Parathyroid adenoma (tissue), 2 donors: ENCODE data around the gene PAM.

Source experiments
- H2AFZ ChIP-seq: fragments of 300-600 bp; sonication (generic); one replicate; pipeline ENCODE4 v1.7.0; 2017; ENCODE audit warnings: antibody characterized with exemption, mild to moderate bottlenecking
- H3K27ac ChIP-seq: fragments of 300-600 bp; sonication (generic); one replicate; pipeline ENCODE4 v1.7.0; 2017
- H3K27me3 ChIP-seq: fragments of 300-600 bp; sonication (generic); one replicate; pipeline ENCODE4 v1.7.0; 2017; ENCODE audit warnings: low read length; ENCODE audit not compliant: control insufficient read depth, insufficient read depth
- H3K36me3 ChIP-seq: fragments of 300-600 bp; sonication (generic); one replicate; pipeline ENCODE4 v1.7.0; 2017; ENCODE audit warnings: low read length; ENCODE audit not compliant: control insufficient read depth, insufficient read depth
- H3K4me1 ChIP-seq: fragments of 300-600 bp; sonication (generic); one replicate; pipeline ENCODE4 v1.7.0; 2017; ENCODE audit warnings: control low read depth
- H3K4me2 ChIP-seq: fragments of 300-600 bp; sonication (generic); one replicate; pipeline ENCODE4 v1.7.0; 2017; ENCODE audit warnings: low read length
- H3K4me3 ChIP-seq: fragments of 300-600 bp; sonication (generic); one replicate; pipeline ENCODE4 v1.7.0; 2017; ENCODE audit warnings: low read depth, low read length
- H3K79me2 ChIP-seq: fragments of 300-600 bp; sonication (generic); one replicate; pipeline ENCODE4 v1.7.0; 2017; ENCODE audit warnings: control low read depth
- H3K9ac ChIP-seq: fragments of 300-600 bp; sonication (generic); one replicate; pipeline ENCODE4 v1.7.0; 2017; ENCODE audit warnings: mild to moderate bottlenecking
- H3K9me3 ChIP-seq: fragments of 300-600 bp; sonication (generic); one replicate; pipeline ENCODE4 v1.7.0; 2017; ENCODE audit warnings: low read length; ENCODE audit not compliant: control insufficient read depth
- CTCF ChIP-seq: fragments of 300-600 bp; sonication (generic); IDR thresholded peaks from one replicate; pipeline ENCODE4 v1.7.0; 2017; ENCODE audit warnings: antibody characterized with exemption, mild to moderate bottlenecking
- donor health status: primary hyperparathyroidism.

The PAM gene

GRCh38 chr5:102758576-102758975 is 3.5 kb downstream of the PAM start:
- H3K79me2 ChIP-seq: peaks cover 7% of the 10 kb centered on the region
- H3K4me3 ChIP-seq: no peak overlapping the region
- H3K4me2 ChIP-seq: no peak overlapping the region
- H3K27me3 ChIP-seq: no peaks in the 10 kb centered on the region
- H3K36me3 ChIP-seq: no peaks in the 10 kb centered on the region
- no peak overlapping the region for H3K27ac ChIP-seq
- no peaks in the 10 kb centered on the region for H3K9me3 ChIP-seq
- peaks cover 19% of the 10 kb centered on the region for H3K4me1 ChIP-seq
- TF ChIP-seq CTCF: no peak
- H3K9ac ChIP-seq: no peak overlapping the region
- no peak overlapping the region for H2AFZ ChIP-seq

GRCh38 chr5:102759289-102759688 is 4.2 kb downstream of the PAM start:
- Histone ChIP-seq H3K4me3 (no peak overlapping the region), H3K9ac (no peak overlapping the region), H3K36me3 (no peaks in the 10 kb centered on the region), H3K27me3 (no peaks in the 10 kb centered on the region), H3K27ac (no peak overlapping the region), H3K79me2 (peaks cover 7% of the 10 kb centered on the region), H3K4me2 (no peak overlapping the region), H3K9me3 (no peaks in the 10 kb centered on the region), H2AFZ (no peak overlapping the region), H3K4me1 (peaks cover 19% of the 10 kb centered on the region)
- TF ChIP-seq CTCF: no peak

GRCh38 chr5:102759700-102760099 is 4.6 kb downstream of the PAM start:
- Histone ChIP-seq H3K79me2 (peaks cover 7% of the 10 kb centered on the region), H3K4me3 (no peak overlapping the region), H3K27ac (no peak overlapping the region), H3K9me3 (no peaks in the 10 kb centered on the region), H3K4me1 (peaks cover 19% of the 10 kb centered on the region), H3K4me2 (no peak overlapping the region), H3K9ac (no peak overlapping the region), H2AFZ (no peak overlapping the region), H3K27me3 (no peaks in the 10 kb centered on the region), H3K36me3 (no peaks in the 10 kb centered on the region)
- no peak for TF ChIP-seq CTCF

GRCh38 chr5:102760815-102761214 is 5.7 kb downstream of the PAM start:
- H3K27ac ChIP-seq: peak overlapping the region; percentile 22
- H3K27me3 ChIP-seq: no peaks in the 10 kb centered on the region
- H3K4me1 ChIP-seq: peaks cover 19% of the 10 kb centered on the region
- no peak for TF ChIP-seq CTCF
- H2AFZ ChIP-seq: no peak overlapping the region
- H3K79me2 ChIP-seq: peaks cover 8% of the 10 kb centered on the region
- H3K36me3 ChIP-seq: no peaks in the 10 kb centered on the region
- peak overlapping the region; percentile 7 for H3K4me3 ChIP-seq
- no peak overlapping the region for H3K9ac ChIP-seq
- H3K9me3 ChIP-seq: no peaks in the 10 kb centered on the region
- H3K4me2 ChIP-seq: peak overlapping the region; percentile 53

GRCh38 chr5:102762095-102762534 is 7.0 kb downstream of the PAM start:
- TF ChIP-seq CTCF: no peak
- Histone ChIP-seq H3K9me3 (no peaks in the 10 kb centered on the region), H2AFZ (no peak overlapping the region), H3K27me3 (no peaks in the 10 kb centered on the region), H3K4me2 (peak overlapping the region; percentile 34), H3K4me1 (peaks cover 14% of the 10 kb centered on the region), H3K9ac (no peak overlapping the region), H3K27ac (no peak overlapping the region), H3K4me3 (no peak overlapping the region), H3K79me2 (peaks cover 6% of the 10 kb centered on the region), H3K36me3 (no peaks in the 10 kb centered on the region)
